Upper lobe of left lung (tissue), 4 donors: ENCODE data around the gene LEFTY2.

Experiments
- CTCF ChIP-seq, 6 experiments: fragments of 450-650 bp in 4 of 6; fragments of 200-600 bp in 2 of 6; sonication (generic) in 2 of 6; IDR thresholded peaks; one replicate each; pipeline ENCODE4 v1.5.1; 2016 to 2019; ENCODE audit warnings: antibody characterized with exemption in 6 of 6
- POLR2A ChIP-seq, 4 donors: fragments of 450-650 bp; IDR thresholded peaks; one replicate each; pipeline ENCODE4 v1.5.1; 2016 to 2017; ENCODE audit warnings: antibody characterized with exemption in 4 of 4, mild to moderate bottlenecking in 2 of 4

- TF ChIP-seq CTCF (IDR thresholded peaks at IDR 0.05) = no peak
- TF ChIP-seq POLR2A (IDR thresholded peaks at IDR 0.05) = no peak
Measured at GRCh38 chr1:225958041-225958440, 17.0 kb upstream of the LEFTY2 start.
